Dendritic cell treated with granulocyte-macrophage colony-stimulating factor and Interleukin-4, amounts not matched to agents 40 ng/mL and 50 ng/mL, for 4 days (primary cell): ENCODE results near the gene PLEKHG5.

Experiments used
- H3K27ac Mint-ChIP-seq: one replicate; pipeline ENCODE4 v1.8.0; 2022; ENCODE audit warnings: mild to moderate bottlenecking, mixed read lengths
- H3K27me3 Mint-ChIP-seq: one replicate; pipeline ENCODE4 v1.8.0; 2022; ENCODE audit warnings: mild to moderate bottlenecking, mixed read lengths
- H3K36me3 Mint-ChIP-seq: one replicate; pipeline ENCODE4 v1.8.0; 2022; ENCODE audit warnings: low read depth, mixed read lengths
- H3K4me1 Mint-ChIP-seq: one replicate; pipeline ENCODE4 v1.8.0; 2022; ENCODE audit warnings: low read depth, mixed read lengths
- H3K4me3 Mint-ChIP-seq: one replicate; pipeline ENCODE4 v1.8.0; 2022; ENCODE audit warnings: mild to moderate bottlenecking, moderate library complexity, mixed read lengths
- H3K9me3 Mint-ChIP-seq: one replicate; pipeline ENCODE4 v1.8.0; 2022; ENCODE audit warnings: mixed read lengths
- intact Hi-C: fragments of 100-400 bp; cut with micrococcal nuclease; formaldehyde crosslinking; loops from one replicate; pipeline ENCODE4 v1.15.0; 2022

PLEKHG5 gene

GRCh38 chr1:6486433-6487011, 4.9 kb downstream of the PLEKHG5 start:
- Mint-ChIP-seq H3K27me3 (peaks cover 84% of the 10 kb centered on the region), H3K36me3 (no peaks in the 10 kb centered on the region), H3K4me3 (no peak overlapping the region), H3K4me1 (peaks cover 17% of the 10 kb centered on the region), H3K9me3 (no peaks in the 10 kb centered on the region), H3K27ac (no peak overlapping the region)
- intact Hi-C loops = loop anchor here (1.0 kb wide), 1 partner anchor 160 kb away; no protein-coding TSS in a partner anchor

GRCh38 chr1:6485168-6486101, 6.0 kb downstream of the PLEKHG5 start:
- Mint-ChIP-seq H3K4me3 (no peak overlapping the region), H3K27me3 (peaks cover 77% of the 10 kb centered on the region), H3K27ac (no peak overlapping the region), H3K4me1 (peaks cover 12% of the 10 kb centered on the region), H3K36me3 (no peaks in the 10 kb centered on the region), H3K9me3 (no peaks in the 10 kb centered on the region)
- intact Hi-C loops = loop anchor here (1.0 kb wide), 1 partner anchor 161 kb away; no protein-coding TSS in a partner anchor

GRCh38 chr1:6484826-6485167, 6.7 kb downstream of the PLEKHG5 start:
- intact Hi-C loops = no loop called here
- no peak overlapping the region for H3K27ac Mint-ChIP-seq
- H3K27me3 Mint-ChIP-seq = peaks cover 72% of the 10 kb centered on the region
- no peak overlapping the region for H3K4me3 Mint-ChIP-seq
- H3K36me3 Mint-ChIP-seq = no peaks in the 10 kb centered on the region
- no peaks in the 10 kb centered on the region for H3K9me3 Mint-ChIP-seq
- peaks cover 7% of the 10 kb centered on the region for H3K4me1 Mint-ChIP-seq

GRCh38 chr1:6483761-6484117, 7.7 kb downstream of the PLEKHG5 start:
- H3K27ac Mint-ChIP-seq = no peak overlapping the region
- H3K4me3 Mint-ChIP-seq = no peak overlapping the region
- H3K36me3 Mint-ChIP-seq = no peaks in the 10 kb centered on the region
- intact Hi-C loops = no loop called here
- H3K9me3 Mint-ChIP-seq = no peaks in the 10 kb centered on the region
- peaks cover 5% of the 10 kb centered on the region for H3K4me1 Mint-ChIP-seq
- H3K27me3 Mint-ChIP-seq = peaks cover 67% of the 10 kb centered on the region

- H3K9me3 Mint-ChIP-seq = no peaks in the 10 kb centered on the region
- H3K4me3 Mint-ChIP-seq = no peak overlapping the region
- intact Hi-C loops = no loop called here
- peaks cover 62% of the 10 kb centered on the region for H3K27me3 Mint-ChIP-seq
- H3K36me3 Mint-ChIP-seq = no peaks in the 10 kb centered on the region
- peaks cover 5% of the 10 kb centered on the region for H3K4me1 Mint-ChIP-seq
- no peak overlapping the region for H3K27ac Mint-ChIP-seq
Observed at GRCh38 chr1:6483017-6483760, 8.3 kb downstream of the PLEKHG5 start.

GRCh38 chr1:6481820-6482219, 9.6 kb downstream of the PLEKHG5 start:
- Mint-ChIP-seq H3K4me1 (peaks cover 5% of the 10 kb centered on the region), H3K27ac (no peak overlapping the region), H3K27me3 (peaks cover 49% of the 10 kb centered on the region), H3K9me3 (no peaks in the 10 kb centered on the region), H3K36me3 (no peaks in the 10 kb centered on the region), H3K4me3 (no peak overlapping the region)
- intact Hi-C loops = no loop called here

GRCh38 chr1:6477039-6477820, 14.2 kb downstream of the PLEKHG5 start:
- H3K9me3 Mint-ChIP-seq = no peaks in the 10 kb centered on the region
- peaks cover 19% of the 10 kb centered on the region for H3K27me3 Mint-ChIP-seq
- no peak overlapping the region for H3K4me3 Mint-ChIP-seq
- peaks cover 9% of the 10 kb centered on the region for H3K4me1 Mint-ChIP-seq
- H3K36me3 Mint-ChIP-seq = peaks cover 6% of the 10 kb centered on the region
- intact Hi-C loops = no loop called here
- no peak overlapping the region for H3K27ac Mint-ChIP-seq

- Mint-ChIP-seq H3K36me3 (peaks cover 6% of the 10 kb centered on the region), H3K4me3 (no peak overlapping the region), H3K9me3 (no peaks in the 10 kb centered on the region), H3K27me3 (peaks cover 14% of the 10 kb centered on the region), H3K27ac (no peak overlapping the region), H3K4me1 (peaks cover 9% of the 10 kb centered on the region)
- intact Hi-C loops = no loop called here
Observed at GRCh38 chr1:6476483-6476882, 15.0 kb downstream of the PLEKHG5 start.

GRCh38 chr1:6475381-6476133, 15.9 kb downstream of the PLEKHG5 start:
- Mint-ChIP-seq H3K27ac (no peak overlapping the region), H3K4me3 (no peak overlapping the region), H3K27me3 (peaks cover 10% of the 10 kb centered on the region), H3K4me1 (peaks cover 9% of the 10 kb centered on the region), H3K36me3 (peaks cover 6% of the 10 kb centered on the region), H3K9me3 (no peaks in the 10 kb centered on the region)
- intact Hi-C loops = no loop called here

- intact Hi-C loops = no loop called here
- Mint-ChIP-seq H3K4me1 (peaks cover 9% of the 10 kb centered on the region), H3K27ac (no peak overlapping the region), H3K4me3 (no peak overlapping the region), H3K36me3 (peaks cover 6% of the 10 kb centered on the region), H3K9me3 (no peaks in the 10 kb centered on the region), H3K27me3 (peaks cover 8% of the 10 kb centered on the region)
Observed at GRCh38 chr1:6474815-6475282, 16.6 kb downstream of the PLEKHG5 start.

- peaks cover 9% of the 10 kb centered on the region for H3K4me1 Mint-ChIP-seq
- peaks cover 8% of the 10 kb centered on the region for H3K36me3 Mint-ChIP-seq
- intact Hi-C loops = no loop called here
- H3K27ac Mint-ChIP-seq = no peak overlapping the region
- no peaks in the 10 kb centered on the region for H3K9me3 Mint-ChIP-seq
- no peak overlapping the region for H3K4me3 Mint-ChIP-seq
- H3K27me3 Mint-ChIP-seq = peaks cover 8% of the 10 kb centered on the region
Observed at GRCh38 chr1:6473974-6474814, 17.3 kb downstream of the PLEKHG5 start.

- peaks cover 8% of the 10 kb centered on the region for H3K27me3 Mint-ChIP-seq
- no peak overlapping the region for H3K27ac Mint-ChIP-seq
- H3K4me3 Mint-ChIP-seq = no peak overlapping the region
- intact Hi-C loops = no loop called here
- peaks cover 9% of the 10 kb centered on the region for H3K4me1 Mint-ChIP-seq
- H3K36me3 Mint-ChIP-seq = peaks cover 11% of the 10 kb centered on the region
- H3K9me3 Mint-ChIP-seq = no peaks in the 10 kb centered on the region
Observed at GRCh38 chr1:6473156-6473555, 18.3 kb downstream of the PLEKHG5 start.
